Forelimb muscle (tissue), 1 donor: ENCODE measurements around the gene MERTK. TPM values are rescaled to one million over a fixed set of nuclear protein-coding genes. Genes with fewer than 3 reads are reported as not detected.

Experiments used
- DNase-seq: peaks from one replicate; pipeline ENCODE4 v3.0.0-alpha.2; 2013; ENCODE audit warnings: low read depth
- polyA plus RNA-seq: library from polyadenylated mRNA; unstranded; fragments of 120-200 nt; gene quantifications from one replicate; pipeline ENCODE4 v1.2.1, GENCODE V29; 2013; ENCODE audit not compliant: insufficient read length

Gene MERTK
- polyA plus RNA-seq, 1 donor, result 4.0 TPM

- DNase-seq, result no peak
These were observed 78.8 kb downstream of the MERTK start for GRCh38 chr2:111977240-111977639.

- no peak for DNase-seq
These were observed 80.2 kb downstream of the MERTK start for GRCh38 chr2:111978452-111979170.

- no peak for DNase-seq
These were observed 83.3 kb downstream of the MERTK start for GRCh38 chr2:111981666-111982065.

GRCh38 chr2:111982822-111983221, 84.4 kb downstream of the MERTK start:
- no peak for DNase-seq

GRCh38 chr2:111983478-111984212, 85.2 kb downstream of the MERTK start:
- DNase-seq, result no peak

- DNase-seq, result no peak
These were observed 85.8 kb downstream of the MERTK start for GRCh38 chr2:111984213-111984604.

GRCh38 chr2:111985514-111985913, 87.1 kb downstream of the MERTK start:
- no peak for DNase-seq

- DNase-seq, result no peak
These were observed 87.9 kb downstream of the MERTK start for GRCh38 chr2:111986116-111986900.

GRCh38 chr2:111990375-111990774, 92.0 kb downstream of the MERTK start:
- DNase-seq, result no peak

- DNase-seq, result no peak
These were observed 92.4 kb downstream of the MERTK start for GRCh38 chr2:111990856-111991255.

- DNase-seq, result no peak
These were observed 95.6 kb downstream of the MERTK start for GRCh38 chr2:111994042-111994441.

- DNase-seq, result no peak
These were observed 96.7 kb downstream of the MERTK start for GRCh38 chr2:111995148-111995547.

GRCh38 chr2:111999809-112000208, 101.4 kb downstream of the MERTK start:
- no peak for DNase-seq

GRCh38 chr2:112000399-112001135, 102.2 kb downstream of the MERTK start:
- DNase-seq, result no peak

- DNase-seq, result peak; percentile 4
These were observed 102.8 kb downstream of the MERTK start for GRCh38 chr2:112001136-112001715.

GRCh38 chr2:112001942-112002341, 103.5 kb downstream of the MERTK start:
- DNase-seq, result no peak

- no peak for DNase-seq
These were observed 105.3 kb downstream of the MERTK start for GRCh38 chr2:112003576-112004252.

GRCh38 chr2:112004253-112004645, 105.8 kb downstream of the MERTK start:
- no peak for DNase-seq

- no peak for DNase-seq
These were observed 107.1 kb downstream of the MERTK start for GRCh38 chr2:112005406-112006075.

- no peak for DNase-seq
These were observed 107.6 kb downstream of the MERTK start for GRCh38 chr2:112006076-112006410.
